ENCODE data around the gene HOXB8.

Gene HOXB8

GRCh38 chr17:48617471-48618255, 2.6 kb upstream of the HOXB8 start:
- Histone ChIP-seq H3K79me2 (ENCODE audit: insufficient read depth, low read length) (no peaks in the 10 kb centered on the region), H3K4me2 (ENCODE audit: low read depth, low read length, poor library complexity, severe bottlenecking) (no peak overlapping the region)

GRCh38 chr17:48616717-48617470, 1.8 kb upstream of the HOXB8 start:
- H3K36me3 ChIP-seq (ENCODE audit: low read length) = no peaks in the 10 kb centered on the region
- no peaks in the 10 kb centered on the region for H3K27me3 ChIP-seq (ENCODE audit: low read length)
- H3K27ac ChIP-seq (ENCODE audit: low read depth, low read length) = no peak overlapping the region
- H3K9me3 ChIP-seq (ENCODE audit: insufficient read depth, low read length) = no peaks in the 10 kb centered on the region
- H3K4me2 ChIP-seq (ENCODE audit: low read depth, low read length, poor library complexity, severe bottlenecking) = no peak overlapping the region
- no peaks in the 10 kb centered on the region for H3F3A ChIP-seq (ENCODE audit: insufficient read depth)
- no peak for TF ChIP-seq CTCF (IDR thresholded peaks at IDR 0.05; ENCODE audit: insufficient read depth, low read length, poor library complexity, severe bottlenecking)
- TF ChIP-seq EZH2phosphoT487 (conservative IDR thresholded peaks at IDR 0.05; ENCODE audit: low read length) = no peak
- H3K4me3 ChIP-seq (ENCODE audit: insufficient read depth, low read length, poor library complexity, severe bottlenecking) = no peak overlapping the region
- no peak overlapping the region for H2AFZ ChIP-seq (ENCODE audit: low read depth, low read length, severe bottlenecking)
- H3K79me2 ChIP-seq (ENCODE audit: insufficient read depth, low read length) = no peaks in the 10 kb centered on the region
- no peaks in the 10 kb centered on the region for H3K9me2 ChIP-seq (replicated peaks; ENCODE audit: insufficient read depth, low read length)
- H3K9ac ChIP-seq (ENCODE audit: low read length) = no peak overlapping the region
- no peaks in the 10 kb centered on the region for H4K20me1 ChIP-seq (ENCODE audit: low read depth, low read length)

More at GRCh38 chr17:48617471-48618255, 2.6 kb upstream of the HOXB8 start:
- no peak overlapping the region for H3K4me3 ChIP-seq (ENCODE audit: insufficient read depth, low read length, poor library complexity, severe bottlenecking)
- TF ChIP-seq EZH2phosphoT487 (conservative IDR thresholded peaks at IDR 0.05; ENCODE audit: low read length) (no peak), CTCF (IDR thresholded peaks at IDR 0.05; ENCODE audit: insufficient read depth, low read length, poor library complexity, severe bottlenecking) (no peak)
- no peak overlapping the region for H2AFZ ChIP-seq (ENCODE audit: low read depth, low read length, severe bottlenecking)
- no peaks in the 10 kb centered on the region for H3K9me3 ChIP-seq (ENCODE audit: insufficient read depth, low read length)
- no peak overlapping the region for H3K9ac ChIP-seq (ENCODE audit: low read length)
- no peaks in the 10 kb centered on the region for H3K9me2 ChIP-seq (replicated peaks; ENCODE audit: insufficient read depth, low read length)
- H3F3A ChIP-seq (ENCODE audit: insufficient read depth) = no peaks in the 10 kb centered on the region
- H4K20me1 ChIP-seq (ENCODE audit: low read depth, low read length) = no peaks in the 10 kb centered on the region
- H3K27me3 ChIP-seq (ENCODE audit: low read length) = no peaks in the 10 kb centered on the region
- H3K27ac ChIP-seq (ENCODE audit: low read depth, low read length) = no peak overlapping the region
- no peaks in the 10 kb centered on the region for H3K36me3 ChIP-seq (ENCODE audit: low read length)

- Histone ChIP-seq H3K4me3 (ENCODE audit: insufficient read depth, low read length, poor library complexity, severe bottlenecking) (no peak overlapping the region), H3K9me3 (ENCODE audit: insufficient read depth, low read length) (no peaks in the 10 kb centered on the region), H3K79me2 (ENCODE audit: insufficient read depth, low read length) (no peaks in the 10 kb centered on the region), H3K36me3 (ENCODE audit: low read length) (no peaks in the 10 kb centered on the region), H3K4me2 (ENCODE audit: low read depth, low read length, poor library complexity, severe bottlenecking) (no peak overlapping the region), H3K9ac (ENCODE audit: low read length) (no peak overlapping the region), H4K20me1 (ENCODE audit: low read depth, low read length) (no peaks in the 10 kb centered on the region), H3F3A (ENCODE audit: insufficient read depth) (no peaks in the 10 kb centered on the region), H2AFZ (ENCODE audit: low read depth, low read length, severe bottlenecking) (no peak overlapping the region), H3K27ac (ENCODE audit: low read depth, low read length) (no peak overlapping the region), H3K9me2 (replicated peaks; ENCODE audit: insufficient read depth, low read length) (no peaks in the 10 kb centered on the region), H3K27me3 (ENCODE audit: low read length) (no peaks in the 10 kb centered on the region)
- no peak for TF ChIP-seq CTCF (IDR thresholded peaks at IDR 0.05; ENCODE audit: insufficient read depth, low read length, poor library complexity, severe bottlenecking)
- no peak for TF ChIP-seq EZH2phosphoT487 (conservative IDR thresholded peaks at IDR 0.05; ENCODE audit: low read length)
These were observed 1.0 kb upstream of the HOXB8 start for GRCh38 chr17:48615963-48616716.

All from SU-DHL-6 (cell line).